Measurements from ENCODE around the gene RASSF5. TPM values are rescaled to one million over a fixed set of nuclear protein-coding genes. Genes with fewer than 3 reads are reported as not detected.

Gene RASSF5
- total RNA-seq, 1 donor from 2014 or later: 116 TPM

DNA sequence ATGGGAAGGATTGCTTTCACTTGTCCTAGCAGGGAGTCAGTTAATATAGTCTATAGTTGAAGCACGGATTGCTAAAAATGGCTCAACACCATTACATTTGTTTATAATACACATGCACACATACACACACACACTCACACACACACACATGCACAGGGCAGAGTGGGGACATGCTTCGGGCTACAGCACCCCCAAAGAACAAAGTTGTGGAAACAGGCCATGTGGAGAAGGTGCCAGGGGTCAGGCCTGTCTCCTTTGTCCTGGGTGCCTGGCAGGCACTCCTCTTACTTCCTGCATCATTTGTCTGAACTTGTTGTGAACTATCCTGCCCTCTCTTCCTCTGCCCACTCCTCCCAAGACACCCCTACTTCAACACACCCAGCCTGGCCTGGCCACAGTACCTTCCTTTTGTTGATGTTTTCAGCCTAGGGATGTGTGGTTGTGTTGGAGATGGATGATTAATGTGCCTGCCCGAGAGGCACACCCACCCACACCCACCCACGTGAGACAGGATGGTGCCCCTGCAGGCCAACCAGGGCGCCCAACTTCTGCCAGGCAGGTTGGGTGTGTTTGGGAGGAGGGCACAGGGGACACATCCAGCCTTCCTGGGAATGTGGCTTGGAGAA is 17.5 kb downstream of the RASSF5 start:
- H3K27ac Mint-ChIP-seq: no peak overlapping the region
- CTCF ChIA-PET: no interaction called here
- H3K4me3 Mint-ChIP-seq: no peak overlapping the region
- no peaks in the 10 kb centered on the region for H3K27me3 Mint-ChIP-seq
- POLR2A ChIA-PET: no interaction called here
- H3K36me3 Mint-ChIP-seq (ENCODE audit: low read depth): no peaks in the 10 kb centered on the region
- DNase-seq (no peak), ATAC-seq (ENCODE audit: low read depth) (peak; percentile 14)
- intact Hi-C loops (cut with micrococcal nuclease): no loop called here
- H3K4me1 Mint-ChIP-seq: no peaks in the 10 kb centered on the region
- TF ChIP-seq, protein P1, sequence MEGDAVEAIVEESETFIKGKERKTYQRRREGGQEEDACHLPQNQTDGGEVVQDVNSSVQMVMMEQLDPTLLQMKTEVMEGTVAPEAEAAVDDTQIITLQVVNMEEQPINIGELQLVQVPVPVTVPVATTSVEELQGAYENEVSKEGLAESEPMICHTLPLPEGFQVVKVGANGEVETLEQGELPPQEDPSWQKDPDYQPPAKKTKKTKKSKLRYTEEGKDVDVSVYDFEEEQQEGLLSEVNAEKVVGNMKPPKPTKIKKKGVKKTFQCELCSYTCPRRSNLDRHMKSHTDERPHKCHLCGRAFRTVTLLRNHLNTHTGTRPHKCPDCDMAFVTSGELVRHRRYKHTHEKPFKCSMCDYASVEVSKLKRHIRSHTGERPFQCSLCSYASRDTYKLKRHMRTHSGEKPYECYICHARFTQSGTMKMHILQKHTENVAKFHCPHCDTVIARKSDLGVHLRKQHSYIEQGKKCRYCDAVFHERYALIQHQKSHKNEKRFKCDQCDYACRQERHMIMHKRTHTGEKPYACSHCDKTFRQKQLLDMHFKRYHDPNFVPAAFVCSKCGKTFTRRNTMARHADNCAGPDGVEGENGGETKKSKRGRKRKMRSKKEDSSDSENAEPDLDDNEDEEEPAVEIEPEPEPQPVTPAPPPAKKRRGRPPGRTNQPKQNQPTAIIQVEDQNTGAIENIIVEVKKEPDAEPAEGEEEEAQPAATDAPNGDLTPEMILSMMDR (IDR thresholded peaks at IDR 0.05): no peak
- no peaks in the 10 kb centered on the region for H3K9me3 Mint-ChIP-seq

DNA sequence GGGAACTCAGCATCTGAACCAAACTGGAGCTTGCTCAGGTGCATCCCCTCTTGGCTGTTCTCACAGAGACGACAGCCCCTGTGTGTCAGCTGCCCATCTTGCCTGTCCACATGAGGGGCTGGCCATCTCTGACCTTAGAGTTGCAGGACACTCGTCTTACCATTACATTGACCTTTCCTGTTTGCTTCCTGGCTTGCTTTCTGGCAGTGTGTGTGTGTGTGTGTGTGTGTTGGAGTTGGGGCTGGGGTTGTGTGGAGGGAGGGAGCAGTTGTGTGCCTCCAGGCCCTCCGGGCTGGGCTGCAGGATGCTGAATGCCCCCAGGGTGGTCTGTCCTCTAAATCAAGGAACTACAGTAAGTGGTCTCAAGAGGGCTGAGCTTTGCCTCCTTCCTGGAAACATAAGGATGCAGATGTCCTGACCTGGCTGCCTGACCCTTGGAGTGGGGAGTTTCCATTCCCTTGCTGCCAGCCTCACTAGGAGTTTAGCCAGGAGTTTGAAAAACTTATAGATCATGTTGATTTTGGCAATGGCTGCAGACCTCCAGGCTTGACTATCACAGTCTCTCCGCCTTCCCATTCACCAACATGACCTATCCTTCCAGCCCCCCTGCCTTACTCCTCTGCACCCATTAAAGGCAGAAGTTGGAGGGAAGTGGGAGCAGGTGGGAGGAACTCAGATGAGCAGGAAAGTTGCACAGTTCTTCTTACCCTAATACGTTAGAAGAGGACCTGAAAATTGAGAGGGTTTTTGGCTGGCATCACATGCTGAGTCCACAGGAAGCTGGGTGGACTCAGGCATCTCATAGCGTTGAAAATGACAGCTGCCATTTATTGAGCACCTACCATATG is 19.0 kb downstream of the RASSF5 start:
- no peaks in the 10 kb centered on the region for H3K9me3 Mint-ChIP-seq
- no peaks in the 10 kb centered on the region for H3K27me3 Mint-ChIP-seq
- H3K36me3 Mint-ChIP-seq (ENCODE audit: low read depth): no peaks in the 10 kb centered on the region
- POLR2A ChIA-PET: interaction anchor here (0.6 kb wide), 1 partner anchor 60 kb away, joined by 4 read pairs; no protein-coding TSS in a partner anchor
- no peaks in the 10 kb centered on the region for H3K4me1 Mint-ChIP-seq
- CTCF ChIA-PET: interaction anchor here (1.5 kb wide), 1 partner anchor 47 kb away, joined by 4 read pairs; no protein-coding TSS in a partner anchor
- ATAC-seq (ENCODE audit: low read depth) (no peak), DNase-seq (no peak)
- no peak overlapping the region for H3K4me3 Mint-ChIP-seq
- intact Hi-C loops (cut with micrococcal nuclease): no loop called here
- TF ChIP-seq, protein P1 (IDR thresholded peaks at IDR 0.05): no peak
- no peak overlapping the region for H3K27ac Mint-ChIP-seq

GRCh38 chr1:206529425-206529824 is 22.1 kb downstream of the RASSF5 start:
- Mint-ChIP-seq H3K27ac (no peak overlapping the region), H3K4me1 (no peaks in the 10 kb centered on the region), H3K27me3 (no peaks in the 10 kb centered on the region), H3K4me3 (no peak overlapping the region), H3K36me3 (ENCODE audit: low read depth) (no peaks in the 10 kb centered on the region), H3K9me3 (no peaks in the 10 kb centered on the region)
- ATAC-seq (ENCODE audit: low read depth): no peak
- no peak for DNase-seq
- TF ChIP-seq, protein P1 (IDR thresholded peaks at IDR 0.05): no peak
- intact Hi-C loops (cut with micrococcal nuclease): no loop called here
- ChIA-PET POLR2A (no interaction called here), CTCF (no interaction called here)

GRCh38 chr1:206532368-206532767 is 25.0 kb downstream of the RASSF5 start:
- no peaks in the 10 kb centered on the region for H3K4me1 Mint-ChIP-seq
- H3K27me3 Mint-ChIP-seq: no peaks in the 10 kb centered on the region
- no peak overlapping the region for H3K27ac Mint-ChIP-seq
- ChIA-PET POLR2A (no interaction called here), CTCF (interaction anchor here (1.6 kb wide), 1 partner anchor 13 kb away, joined by 5 read pairs; no protein-coding TSS in a partner anchor)
- DNase-seq (no peak), ATAC-seq (ENCODE audit: low read depth) (no peak)
- no peaks in the 10 kb centered on the region for H3K9me3 Mint-ChIP-seq
- TF ChIP-seq, protein P1 (IDR thresholded peaks at IDR 0.05): no peak
- no peak overlapping the region for H3K4me3 Mint-ChIP-seq
- no peaks in the 10 kb centered on the region for H3K36me3 Mint-ChIP-seq (ENCODE audit: low read depth)
- intact Hi-C loops (cut with micrococcal nuclease): no loop called here

- H3K4me3 Mint-ChIP-seq: no peak overlapping the region
- no peak for DNase-seq
Observed at GRCh38 chr1:206534552-206534951, 27.2 kb downstream of the RASSF5 start.

More at GRCh38 chr1:206534552-206534951, 27.2 kb downstream of the RASSF5 start:
- TF ChIP-seq, protein P1 (IDR thresholded peaks at IDR 0.05): no peak
- no peak for ATAC-seq (ENCODE audit: low read depth)
- Mint-ChIP-seq H3K36me3 (ENCODE audit: low read depth) (no peaks in the 10 kb centered on the region), H3K9me3 (no peaks in the 10 kb centered on the region), H3K4me1 (no peaks in the 10 kb centered on the region), H3K27me3 (no peaks in the 10 kb centered on the region), H3K27ac (no peak overlapping the region)
- CTCF ChIA-PET: interaction anchor here (0.5 kb wide), 1 partner anchor 11 kb away, joined by 3 read pairs; no protein-coding TSS in a partner anchor
- POLR2A ChIA-PET: no interaction called here
- intact Hi-C loops (cut with micrococcal nuclease): no loop called here

All from activated B cell treated with CpG ODN at 0.5 μM for 24 hours (primary cell).